ENCODE measurements around the gene CASKIN2.

- TF ChIP-seq YY1 (IDR thresholded peaks at IDR 0.05; ENCODE audit: insufficient read depth, insufficient read length) (no peak), SUZ12 (IDR thresholded peaks at IDR 0.05; ENCODE audit: extremely low read depth, insufficient read depth, insufficient read length) (no peak), ZNF274 (IDR thresholded peaks at IDR 0.05; ENCODE audit: low read depth, low read length) (no peak)
Observed at GRCh38 chr17:75459590-75460267, 55.6 kb downstream of the CASKIN2 start.
